GM12878 (cell line): ENCODE measurements around the gene SYNDIG1. TPM values are rescaled to one million over a fixed set of nuclear protein-coding genes. Genes with fewer than 3 reads are reported as not detected.

ENCODE experiments used
- ATAC-seq: fragments of 200-7000 bp; cut with Tn5 transposase; 3 replicates; pipeline ENCODE4 v1.9.1; 2020; ENCODE audit warnings: mild to moderate bottlenecking, moderate library complexity
- BruUV-seq: library from RNA; stranded (reverse); fragments of 400-500 nt; replicated peaks from 2 replicates; lab custom pipeline; 2021; lab: Mats Ljungman, UMichigan
- CTCF ChIA-PET: fragments of 300-600 bp; sonication (Branson Sonifier 250); formaldehyde crosslinking; extraction: SDS; loops from one replicate; lab custom pipeline; 2021; ENCODE audit warnings: inconsistent platforms; lab: Yijun Ruan, JAX
- POLR2A ChIA-PET: fragments of 350-600 bp; formaldehyde crosslinking; extraction: SDS; loops from one replicate; lab custom pipeline; 2021; ENCODE audit warnings: inconsistent platforms; lab: Charles Lee
- RAD21 ChIA-PET: fragments of 300-600 bp; sonication (Branson Sonifier 250); formaldehyde crosslinking; loops from one replicate; lab custom pipeline; 2023; ENCODE audit warnings: antibody characterized with exemption; ENCODE audit not compliant: unreplicated experiment; lab: Charles Lee
- SMC1A ChIA-PET: fragments of 300-600 bp; sonication (Branson Sonifier 250); formaldehyde crosslinking; loops from one replicate; lab custom pipeline; 2023; ENCODE audit not compliant: unreplicated experiment, uncharacterized antibody; lab: Charles Lee
- DNase-seq: peaks from one replicate; pipeline ENCODE4 v3.0.0-alpha.2; 2011; ENCODE audit warnings: low read depth, low spot score
- FAIRE-seq: peaks from 3 replicates; lab custom pipeline; 2011; peaks lifted over from hg19 to GRCh38; lab: Jason Lieb, UNC
- H2AFZ ChIP-seq: 2 replicates; pipeline ENCODE4 v1.6.0; 2011; ENCODE audit warnings: low read depth, low read length, control low read depth; ENCODE audit not compliant: control insufficient read depth
- H3K27ac ChIP-seq: 2 replicates; pipeline ENCODE4 v1.5.1; 2011; ENCODE audit warnings: control low read depth; ENCODE audit not compliant: control insufficient read depth, insufficient read depth
- H3K27me3 ChIP-seq, 2 experiments: replicated peaks in 1 of 2; 2 replicates each; pipeline versions ENCODE4 v1.6.0 to v1.6.1; 2011; ENCODE audit warnings: low read length in 1 of 2; ENCODE audit not compliant: control insufficient read depth in 2 of 2, insufficient read depth in 2 of 2
- H3K36me3 ChIP-seq, 2 experiments: 2 replicates each; pipeline ENCODE4 v1.5.1; 2011; ENCODE audit warnings: low read length in 1 of 2; ENCODE audit not compliant: control insufficient read depth in 2 of 2, insufficient read depth in 2 of 2
- H3K4me1 ChIP-seq: 2 replicates; pipeline ENCODE4 v1.6.1; 2011; ENCODE audit warnings: mild to moderate bottlenecking, low read length, moderate library complexity, mixed read lengths; ENCODE audit not compliant: control insufficient read depth, insufficient read depth
- H3K4me2 ChIP-seq: 2 replicates; pipeline ENCODE4 v1.6.0; 2011; ENCODE audit warnings: control low read depth; ENCODE audit not compliant: control insufficient read depth, insufficient read depth
- H3K4me3 ChIP-seq: fragments of 200-600 bp; sonication (generic); 2 replicates; pipeline ENCODE4 v1.5.1; 2016
- H3K79me2 ChIP-seq: 2 replicates; pipeline ENCODE4 v1.6.0; 2011; ENCODE audit warnings: low read length; ENCODE audit not compliant: control insufficient read depth, insufficient read depth
- H3K9ac ChIP-seq: 2 replicates; pipeline ENCODE4 v1.8.0; 2011; ENCODE audit warnings: low read length, control low read depth, mixed read lengths; ENCODE audit not compliant: control insufficient read depth, insufficient read depth
- H3K9me3 ChIP-seq: replicated peaks from 3 replicates; pipeline ENCODE4 v1.5.1; 2011; ENCODE audit warnings: mild to moderate bottlenecking, low read length; ENCODE audit not compliant: control insufficient read depth, insufficient read depth
- H4K20me1 ChIP-seq: 2 replicates; pipeline ENCODE4 v1.6.0; 2011; ENCODE audit not compliant: control insufficient read depth, insufficient read depth
- CHD4 ChIP-seq: fragments of 200-600 bp; sonication (generic); IDR thresholded peaks from 2 replicates; pipeline ENCODE4 v1.6.1; 2016; ENCODE audit warnings: mild to moderate bottlenecking
- DPF2 ChIP-seq: fragments of 450-650 bp; IDR thresholded peaks from 2 replicates; pipeline ENCODE4 v1.6.1; 2017; ENCODE audit warnings: mild to moderate bottlenecking
- GATAD2B ChIP-seq: fragments of 450-650 bp; conservative IDR thresholded peaks from 2 replicates; pipeline ENCODE4 v1.6.1; 2017; ENCODE audit warnings: low read depth, mild to moderate bottlenecking, moderate library complexity
- HSF1 ChIP-seq: fragments of 150-350 bp; IDR thresholded peaks from 2 replicates; pipeline ENCODE4 v1.6.1; 2014; ENCODE audit warnings: mild to moderate bottlenecking, low read depth, low read length
- MAX ChIP-seq: IDR thresholded peaks from 2 replicates; pipeline ENCODE4 v1.6.1; 2012; ENCODE audit warnings: low read depth, low read length, improper control_type of control experiment
- MTA3 ChIP-seq: IDR thresholded peaks from 2 replicates; pipeline ENCODE4 v1.6.1; 2012; ENCODE audit warnings: low read length, inconsistent platforms, borderline replicate concordance
- NFYA ChIP-seq: IDR thresholded peaks from 2 replicates; pipeline ENCODE4 v1.6.1; 2011; ENCODE audit warnings: low read depth, mild to moderate bottlenecking, low read length, improper control_type of control experiment, borderline replicate concordance
- POLR2AphosphoS2 ChIP-seq: IDR thresholded peaks from 2 replicates; pipeline ENCODE4 v1.6.1; 2011; ENCODE audit warnings: low read depth, mild to moderate bottlenecking, low read length, improper control_type of control experiment, moderate library complexity
- RCOR1 ChIP-seq: conservative IDR thresholded peaks from 2 replicates; pipeline ENCODE4 v1.6.1; 2012; ENCODE audit warnings: low read depth, low read length, improper control_type of control experiment
- RELA ChIP-seq: fragments of 450-650 bp; IDR thresholded peaks from 2 replicates; pipeline ENCODE4 v1.8.0; 2014; ENCODE audit warnings: borderline replicate concordance; ENCODE audit not compliant: partially characterized antibody
- whole genome bisulfite sequencing: methylation state at CpG from one replicate; pipeline ENCODE4 v1.1.6; 2016; ENCODE audit warnings: low lambda C conversion rate; ENCODE audit not compliant: insufficient replicate concordance, insufficient coverage; ENCODE audit errors: missing lambda C conversion rate; 5-methylcytosine and 5-hydroxymethylcytosine counted together
- in situ Hi-C: fragments of 300-500 bp; cut with MboI; formaldehyde crosslinking; loops from 9 replicates; pipeline ENCODE4 v1.14.3; 2018; ENCODE audit warnings: mixed read lengths
- intact Hi-C: fragments of 100-400 bp; cut with micrococcal nuclease; formaldehyde crosslinking; loops from one replicate; pipeline ENCODE4 v1.14.2; 2022; ENCODE audit not compliant: unreplicated experiment
- polyA plus RNA-seq, 11 experiments: library from polyadenylated mRNA; depleted of rRNA in 4 of 11; unstranded in 6 of 11; stranded (reverse) in 5 of 11; fragments of >200 nt; fragmentation: Nextera tagmentation in 4 of 11; fragmentation: Illumina TruSeq in 1 of 11; extraction: Ambion mirVana in 4 of 11; extraction: Trizol in 1 of 11; gene quantifications; 1 replicate in 1 of 11; 2 replicates in 10 of 11; pipeline versions ENCODE4 v1.2.1 to v1.2.3, GENCODE V29; 2011 to 2016; ENCODE audit warnings: inconsistent platforms in 2 of 11, missing spikeins in 2 of 11, low read depth in 1 of 11
- total RNA-seq, 4 experiments: library from RNA; depleted of rRNA in 3 of 4; stranded (reverse); fragments of >200 nt in 3 of 4; fragmentation: Illumina TruSeq in 1 of 4; extraction: Trizol in 1 of 4; gene quantifications; 2 replicates each; pipeline versions ENCODE4 v1.2.1 to v1.2.3, GENCODE V29; 2013 to 2021

SYNDIG1 gene
- total and polyA plus RNA-seq, 10 of the 15 experiments (the other 5 are each of a cell fraction or from before 2014, with no cell fraction given), result not detected

GRCh38 chr20:24566656-24567055, 97.2 kb downstream of the SYNDIG1 start:
- no TSS peak for BruUV-seq
- Histone ChIP-seq H3K4me1 (no peaks in the 10 kb centered on the region), H3K4me3 (no peak overlapping the region), H3K9me3 (no peaks in the 10 kb centered on the region; the same call in 1 of the 3 replicates), H3K79me2 (no peaks in the 10 kb centered on the region), H2AFZ (no peak overlapping the region), H4K20me1 (no peaks in the 10 kb centered on the region), H3K9ac (no peak overlapping the region), H3K36me3 (no peaks in the 10 kb centered on the region), H3K27me3 (no peaks in the 10 kb centered on the region), H3K4me2 (no peak overlapping the region), H3K27ac (no peak overlapping the region)
- FAIRE-seq (no peak), ATAC-seq (no peak), DNase-seq (no peak)
- intact Hi-C loops (no loop called here), in situ Hi-C loops (no loop called here)
- CTCF ChIA-PET, result no interaction called here
- no peak for TF ChIP-seq NFYA
- TF ChIP-seq GATAD2B, result no peak
- no peak for TF ChIP-seq DPF2
- no peak for TF ChIP-seq CHD4
- no peak for TF ChIP-seq MAX
- TF ChIP-seq HSF1, result no peak
- TF ChIP-seq RELA, result no peak
- no peak for TF ChIP-seq RCOR1
- TF ChIP-seq MTA3, result no peak
- TF ChIP-seq POLR2AphosphoS2, result no peak
- POLR2A ChIA-PET, result no interaction called here
- SMC1A ChIA-PET, result no interaction called here
- RAD21 ChIA-PET, result no interaction called here
- 8% methylated on average over 7 of the region's 7 CpGs for WGBS
